Body of pancreas (tissue), 4 donors: ENCODE measurements around the gene GATAD2A. TPM values are rescaled to one million over a fixed set of nuclear protein-coding genes. Genes with fewer than 3 reads are reported as not detected.

Source experiments
- ATAC-seq: fragments of 150-250 bp; one replicate; pipeline ENCODE4 v1.9.1; 2016
- DNase-seq, 4 donors: peaks; one replicate each; pipeline ENCODE4 v3.0.0-alpha.2; 2019
- H3K27ac ChIP-seq, 4 donors: fragments of 200-600 bp; sonication (generic); 1 replicate in 3 of 4; 2 replicates in 1 of 4; pipeline versions ENCODE4 v1.5.1 to v1.6.1; 2016 to 2019; ENCODE audit warnings: mild to moderate bottlenecking in 1 of 4, mixed read lengths in 1 of 4, moderate library complexity in 1 of 4
- H3K27me3 ChIP-seq, 2 donors: fragments of 200-600 bp; sonication (generic); one replicate each; pipeline ENCODE4 v1.6.0; 2016; ENCODE audit warnings: mild to moderate bottlenecking in 1 of 2
- H3K36me3 ChIP-seq, 2 donors: fragments of 200-600 bp; sonication (generic); replicated peaks in 1 of 2; 2 replicates each; pipeline ENCODE4 v1.5.1; 2016; ENCODE audit warnings: low read depth in 2 of 2; ENCODE audit not compliant: insufficient read depth in 1 of 2
- H3K4me1 ChIP-seq: fragments of 200-600 bp; sonication (generic); one replicate; pipeline ENCODE4 v1.6.0; 2016
- H3K4me3 ChIP-seq, 2 donors: fragments of 200-600 bp; sonication (generic); 1 replicate in 1 of 2; 2 replicates in 1 of 2; pipeline ENCODE4 v1.5.1; 2016 to 2019
- H3K9me3 ChIP-seq, 3 donors: fragments of 200-600 bp; sonication (generic); 1 replicate in 2 of 3; 2 replicates in 1 of 3; pipeline ENCODE4 v1.5.1; 2016
- CTCF ChIP-seq, 7 experiments: fragments of 450-650 bp in 4 of 7; fragments of 200-600 bp in 3 of 7; sonication (generic) in 3 of 7; IDR thresholded peaks; one replicate each; pipeline ENCODE4 v1.5.1; 2016 to 2019; ENCODE audit warnings: antibody characterized with exemption in 7 of 7
- POLR2A ChIP-seq, 3 donors: fragments of 450-650 bp; IDR thresholded peaks; one replicate each; pipeline ENCODE4 v1.6.1; 2016; ENCODE audit warnings: antibody characterized with exemption in 3 of 3, mild to moderate bottlenecking in 2 of 3
- WGBS, 2 donors: methylation state at CpG; one replicate each; pipeline ENCODE4 v1.1.5; 2017; 5-methylcytosine and 5-hydroxymethylcytosine counted together
- intact Hi-C: fragments of 100-400 bp; cut with DNase I; formaldehyde crosslinking; loops from one replicate; pipeline ENCODE4 v1.15.1; 2023
- total RNA-seq, 2 donors: library from RNA; depleted of rRNA; stranded (reverse); fragments of >200 nt; gene quantifications; one replicate each; pipeline ENCODE4 v1.1.0, GENCODE V29; 2016

Gene GATAD2A
- total RNA-seq, 2 donors from 2014 or later = 30.0 to 35.8 TPM

GRCh38 chr19:19421299-19421696 lies 15.8 kb downstream of the GATAD2A start:
- Histone ChIP-seq H3K9me3 (no peaks in the 10 kb centered on the region), H3K27ac (no peak overlapping the region), H3K4me1 (peaks cover 39% of the 10 kb centered on the region), H3K36me3 (no peaks in the 10 kb centered on the region), H3K27me3 (no peaks in the 10 kb centered on the region), H3K4me3 (no peak overlapping the region)
- ATAC-seq (no peak), DNase-seq (no peak)
- 82 to 90% methylated on average over 6 to 9 of the region's 9 CpGs for WGBS, 2 donors
- TF ChIP-seq CTCF (IDR thresholded peaks at IDR 0.05) (no peak), POLR2A (IDR thresholded peaks at IDR 0.05) (no peak)
- intact Hi-C loops = no loop called here

DNA sequence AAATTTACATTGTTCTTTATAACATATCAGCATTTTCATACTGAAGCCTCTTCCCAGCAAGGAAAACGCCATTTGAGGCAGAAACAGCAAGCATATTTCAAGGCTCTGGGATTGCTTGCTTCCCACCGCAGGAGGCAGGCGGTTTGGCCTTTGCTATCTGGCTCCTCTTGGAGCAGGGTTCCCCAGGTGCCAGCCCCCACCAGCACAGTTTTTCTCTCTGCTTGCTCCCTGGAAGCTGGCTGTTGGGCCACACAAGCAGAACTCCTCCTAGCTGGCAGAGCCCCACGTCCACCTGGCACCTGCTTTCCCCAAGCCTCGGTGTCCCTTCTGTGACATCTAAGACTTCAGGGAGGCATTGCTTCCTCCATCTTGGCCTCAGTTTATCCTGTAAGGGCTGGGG lies 16.7 kb downstream of the GATAD2A start:
- 79 to 82% methylated on average over 5 of the region's 5 CpGs for WGBS, 2 donors
- intact Hi-C loops = no loop called here
- H3K4me3 ChIP-seq = no peak overlapping the region
- no peaks in the 10 kb centered on the region for H3K9me3 ChIP-seq
- no peaks in the 10 kb centered on the region for H3K36me3 ChIP-seq
- TF ChIP-seq POLR2A (IDR thresholded peaks at IDR 0.05) (no peak), CTCF (IDR thresholded peaks at IDR 0.05) (no peak)
- H3K4me1 ChIP-seq = peaks cover 30% of the 10 kb centered on the region
- DNase-seq (no peak), ATAC-seq (no peak)
- H3K27ac ChIP-seq = no peak overlapping the region
- no peaks in the 10 kb centered on the region for H3K27me3 ChIP-seq

DNA sequence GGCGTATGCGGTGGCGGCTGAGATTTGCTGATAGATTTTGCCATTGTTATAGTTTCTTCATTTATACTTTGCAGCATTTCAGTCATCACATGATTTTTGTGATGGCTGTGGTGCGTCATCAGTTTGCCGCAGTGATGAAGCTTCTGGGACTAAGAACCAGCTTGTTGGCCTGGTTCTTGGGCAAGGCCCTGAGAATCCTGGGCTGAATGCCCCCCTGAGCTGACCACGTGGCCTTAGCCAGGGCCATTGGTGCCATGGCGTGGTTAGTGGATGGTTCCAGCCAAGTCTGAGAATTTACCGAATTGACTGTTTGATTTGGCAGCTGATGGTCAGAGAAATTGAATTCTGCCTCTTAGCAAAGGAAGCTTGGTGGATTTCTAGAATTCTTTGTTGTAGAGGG lies 17.8 kb downstream of the GATAD2A start:
- ATAC-seq = peak; percentile 18
- peaks cover 20% of the 10 kb centered on the region for H3K4me1 ChIP-seq
- 76 to 92% methylated on average over 7 to 8 of the region's 8 CpGs for WGBS, 2 donors
- H3K27me3 ChIP-seq = no peaks in the 10 kb centered on the region
- no peaks in the 10 kb centered on the region for H3K36me3 ChIP-seq
- H3K27ac ChIP-seq = no peak overlapping the region
- TF ChIP-seq CTCF (IDR thresholded peaks at IDR 0.05) (no peak), POLR2A (IDR thresholded peaks at IDR 0.05) (no peak)
- H3K4me3 ChIP-seq = no peak overlapping the region
- intact Hi-C loops = no loop called here
- H3K9me3 ChIP-seq = no peaks in the 10 kb centered on the region
- no peak for DNase-seq

- intact Hi-C loops = loop anchor here (5.0 kb wide), 1 partner anchor 52 kb away; no protein-coding TSS in a partner anchor
- Histone ChIP-seq H3K27me3 (no peaks in the 10 kb centered on the region), H3K27ac (no peak overlapping the region), H3K4me1 (peaks cover 20% of the 10 kb centered on the region), H3K4me3 (no peak overlapping the region), H3K9me3 (no peaks in the 10 kb centered on the region), H3K36me3 (no peaks in the 10 kb centered on the region)
- no peak for TF ChIP-seq POLR2A (IDR thresholded peaks at IDR 0.05)
- no peak for TF ChIP-seq CTCF (IDR thresholded peaks at IDR 0.05)
- ATAC-seq (no peak), DNase-seq (no peak)
- 78 to 79% methylated on average over 5 of the region's 5 CpGs for WGBS, 2 donors
These were observed 19.8 kb downstream of the GATAD2A start for GRCh38 chr19:19425170-19425875.

DNA sequence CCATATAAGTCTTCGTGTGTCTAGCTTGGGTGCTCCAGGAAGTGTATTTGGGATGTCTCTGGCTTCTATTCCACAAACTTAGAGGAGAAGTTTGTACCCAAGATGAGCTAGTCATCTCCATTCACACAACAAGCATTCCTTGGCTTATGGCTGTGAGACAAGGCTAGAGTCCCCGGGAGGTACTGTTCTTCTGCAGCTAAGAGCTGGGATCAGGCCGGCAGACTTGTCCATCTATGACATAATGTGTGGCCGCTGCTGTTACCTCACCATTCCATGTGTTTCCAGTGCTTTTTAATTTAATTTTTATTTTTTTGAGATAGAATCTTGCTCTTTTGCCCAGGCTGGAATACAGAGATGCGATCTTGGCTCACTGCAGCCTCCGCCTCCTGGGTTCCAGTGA lies 20.7 kb downstream of the GATAD2A start:
- WGBS, 2 donors = 91 to 99% methylated on average over 5 to 6 of the region's 6 CpGs
- DNase-seq (no peak), ATAC-seq (no peak)
- Histone ChIP-seq H3K4me1 (peaks cover 12% of the 10 kb centered on the region), H3K27me3 (no peaks in the 10 kb centered on the region), H3K4me3 (no peak overlapping the region), H3K36me3 (no peaks in the 10 kb centered on the region), H3K27ac (no peak overlapping the region), H3K9me3 (no peaks in the 10 kb centered on the region)
- intact Hi-C loops = loop anchor here (5.0 kb wide), 1 partner anchor 51 kb away; no protein-coding TSS in a partner anchor
- TF ChIP-seq POLR2A (IDR thresholded peaks at IDR 0.05) (no peak), CTCF (IDR thresholded peaks at IDR 0.05) (no peak)
